HG02840 (cell line): ENCODE measurements around the gene ALAD.
"Not testable (repeated sequence)": the region's sequence is repeated elsewhere in the genome, so short reads cannot be mapped to it uniquely, and the experiment has no call there.

Experiments used
- ATAC-seq: cut with Tn5 transposase; IDR thresholded peaks from one replicate; pipeline ENCODE4 v1.9.1; 2021; ENCODE audit warnings: mild to moderate bottlenecking, moderate library complexity, moderate number of reproducible peaks; ENCODE audit not compliant: unreplicated experiment, low FRiP score

The ALAD gene

DNA sequence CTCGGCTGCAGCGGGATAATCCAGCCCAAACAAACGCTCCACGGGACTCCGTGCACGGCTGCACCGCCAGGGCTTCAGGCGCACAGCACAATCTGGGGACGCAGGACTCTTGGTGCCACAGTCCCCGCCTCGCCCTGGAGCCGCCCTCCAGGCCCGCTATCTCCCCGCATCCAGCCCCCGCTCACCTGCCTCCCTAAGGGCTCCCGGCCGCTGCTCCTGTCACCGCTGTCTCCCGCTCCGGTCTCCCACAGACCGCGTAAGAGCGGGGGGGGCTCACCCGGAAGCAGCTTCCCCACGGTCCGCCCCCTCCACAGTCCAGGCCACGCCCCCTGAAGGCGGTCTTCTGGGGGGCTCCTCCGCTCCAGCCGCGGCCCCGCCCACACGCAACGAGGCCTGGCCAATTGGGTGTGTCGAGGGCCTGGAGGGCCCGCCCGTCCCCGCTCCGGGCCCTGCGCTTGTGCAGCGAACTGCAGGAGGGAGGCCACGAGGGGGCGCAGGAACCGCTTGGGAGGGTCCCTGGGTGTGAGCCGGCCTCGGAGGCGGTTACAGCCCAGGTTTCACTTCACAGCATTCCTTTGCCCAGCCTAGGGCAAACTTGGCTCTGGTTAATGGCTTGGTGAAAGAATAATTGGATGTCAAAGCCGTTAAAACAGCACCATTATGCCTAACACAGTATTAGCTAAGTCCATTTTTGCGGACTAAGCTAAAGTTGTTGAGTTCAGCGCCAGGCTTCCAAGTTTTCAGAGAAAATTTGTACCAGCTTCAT lies at the start of gene ALAD:
ALAD (minus strand) TSS at position 258 of the 766 bp plus-strand sequence. CDS start 7,725 bp downstream, outside the sequence.
- peak; percentile 97 for ATAC-seq

DNA sequence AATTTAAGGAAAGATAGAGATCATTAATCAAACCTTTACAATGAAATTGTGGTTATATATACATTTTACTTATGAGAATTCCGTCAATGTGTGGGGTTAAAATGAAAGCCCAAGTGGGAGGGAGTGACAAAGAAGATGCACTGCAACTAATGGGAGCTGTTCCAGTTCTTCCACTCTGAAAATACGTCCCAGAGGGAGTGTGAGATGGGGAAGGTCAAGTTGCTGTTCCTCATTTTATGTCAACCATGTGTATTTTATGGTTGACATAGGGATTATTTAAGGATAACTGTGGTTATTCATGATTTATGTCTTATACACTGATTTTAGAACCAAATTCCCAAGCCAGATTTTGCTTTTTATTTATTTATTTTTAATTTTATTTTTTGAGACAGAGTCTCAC lies 48.3 kb upstream of the ALAD start:
- no peak for ATAC-seq

DNA sequence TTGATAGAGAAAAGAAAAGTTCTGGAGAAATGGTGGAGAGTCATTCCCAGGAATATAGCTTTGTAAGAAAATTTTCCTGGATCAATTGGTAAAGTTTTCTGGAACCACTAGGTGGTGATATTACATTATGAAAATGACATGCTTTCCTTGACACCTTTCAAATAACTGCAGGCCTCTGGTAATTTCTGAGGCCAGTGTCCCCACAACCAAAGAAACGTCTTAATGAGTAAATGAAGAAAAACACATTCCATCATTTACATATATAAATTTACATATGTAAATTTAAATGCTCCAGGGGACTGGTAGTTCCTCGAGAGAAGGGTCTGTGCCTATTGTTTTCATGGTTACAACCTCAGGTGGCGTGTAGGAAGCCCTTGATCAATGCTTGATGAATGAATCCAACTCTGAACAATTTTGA lies 45.2 kb upstream of the ALAD start:
- no peak for ATAC-seq

DNA sequence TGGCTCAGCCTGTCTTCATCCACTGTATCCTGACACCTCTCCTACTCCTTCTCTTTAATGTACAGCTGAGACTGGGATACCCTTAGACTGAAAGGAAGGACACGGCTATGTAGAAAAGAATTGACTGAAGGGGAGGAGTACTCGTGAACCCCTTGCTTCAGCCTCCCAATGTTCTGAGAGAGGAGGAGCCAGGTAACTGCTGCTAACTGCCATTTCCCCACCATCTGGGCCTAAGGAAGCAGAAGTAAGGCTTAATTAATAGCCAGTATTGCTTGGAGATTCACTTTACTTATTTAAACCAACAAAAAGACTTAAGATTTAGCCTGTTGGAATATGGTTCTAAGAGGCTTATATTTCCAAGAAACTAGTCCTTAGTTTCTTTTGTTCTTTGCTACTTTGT lies 43.7 kb upstream of the ALAD start:
- ATAC-seq: no peak

DNA sequence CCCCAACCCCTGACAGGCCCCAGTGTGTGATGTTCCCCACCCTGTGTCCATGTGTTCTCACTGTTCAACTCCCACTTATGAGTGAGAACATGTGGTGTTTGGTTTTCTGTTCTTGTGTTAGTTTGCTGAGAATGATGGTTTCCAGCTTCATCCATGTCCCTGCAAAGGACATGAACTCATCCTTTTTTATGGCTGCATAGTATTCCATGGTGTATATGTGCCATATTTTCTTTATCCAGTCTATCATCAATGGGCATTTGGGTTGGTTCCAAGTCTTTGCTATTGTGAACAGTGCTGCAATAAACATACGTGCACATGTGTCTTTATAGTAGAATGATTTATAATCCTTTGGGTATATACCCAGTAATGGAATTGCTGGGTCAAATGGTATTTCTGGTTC lies 36.6 kb upstream of the ALAD start:
- not testable (repeated sequence) for ATAC-seq

DNA sequence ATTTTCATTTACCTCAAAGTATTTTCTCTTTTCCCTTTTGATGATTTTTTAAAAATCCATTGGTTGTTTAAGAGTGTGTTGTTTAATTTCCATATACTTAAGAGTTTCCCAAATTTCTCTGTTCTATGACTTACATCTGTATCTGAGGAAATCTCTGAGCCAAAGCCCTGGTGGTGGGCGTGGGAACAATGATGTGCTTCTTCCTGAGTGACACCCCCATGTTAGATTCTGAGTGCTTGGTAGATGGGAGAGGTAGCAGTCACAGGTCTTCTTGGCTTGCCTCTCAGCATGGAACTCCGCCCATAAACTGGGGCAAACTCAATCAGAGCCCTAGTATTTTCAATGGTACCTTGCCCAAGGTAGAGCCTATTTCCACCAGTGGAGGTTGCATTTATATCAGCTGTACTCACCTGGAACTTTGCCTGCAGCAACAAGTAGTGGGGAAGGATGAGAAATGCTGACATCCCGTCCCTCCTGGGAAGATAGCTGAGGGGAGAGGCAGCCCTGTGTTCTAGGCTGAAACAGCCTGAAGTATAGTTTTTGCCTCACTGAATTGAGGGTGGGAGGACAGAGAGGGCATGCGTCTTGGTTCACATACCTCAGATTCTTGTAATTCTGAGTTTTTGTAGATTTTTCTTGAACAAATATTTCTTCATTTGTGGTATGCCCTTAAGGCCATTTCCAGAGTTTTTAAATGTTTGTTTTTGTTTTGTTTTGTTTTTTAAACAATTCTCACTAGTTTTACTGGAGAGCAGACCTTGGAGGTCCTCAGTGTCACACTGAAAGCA lies 35.8 kb upstream of the ALAD start:
- ATAC-seq: no peak

DNA sequence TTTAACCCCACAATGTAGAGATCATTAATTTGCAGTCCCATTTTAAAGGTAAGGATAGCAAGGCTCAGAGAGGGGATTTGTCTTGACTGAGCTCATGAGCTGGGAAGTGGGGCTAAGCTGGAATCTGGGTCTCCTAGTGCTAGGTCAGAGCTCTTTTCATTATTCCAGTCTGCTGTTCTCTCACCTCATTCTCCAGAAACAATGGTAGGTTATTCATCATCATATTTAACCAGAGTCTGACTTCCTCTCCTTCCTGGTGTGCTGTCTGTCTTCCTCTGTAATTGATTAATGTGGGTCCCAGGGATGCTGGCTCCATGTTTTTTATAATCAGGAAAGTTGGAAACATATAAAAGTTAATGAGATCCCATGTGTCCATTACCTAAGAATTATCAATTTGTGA lies 30.1 kb upstream of the ALAD start:
- ATAC-seq: no peak

DNA sequence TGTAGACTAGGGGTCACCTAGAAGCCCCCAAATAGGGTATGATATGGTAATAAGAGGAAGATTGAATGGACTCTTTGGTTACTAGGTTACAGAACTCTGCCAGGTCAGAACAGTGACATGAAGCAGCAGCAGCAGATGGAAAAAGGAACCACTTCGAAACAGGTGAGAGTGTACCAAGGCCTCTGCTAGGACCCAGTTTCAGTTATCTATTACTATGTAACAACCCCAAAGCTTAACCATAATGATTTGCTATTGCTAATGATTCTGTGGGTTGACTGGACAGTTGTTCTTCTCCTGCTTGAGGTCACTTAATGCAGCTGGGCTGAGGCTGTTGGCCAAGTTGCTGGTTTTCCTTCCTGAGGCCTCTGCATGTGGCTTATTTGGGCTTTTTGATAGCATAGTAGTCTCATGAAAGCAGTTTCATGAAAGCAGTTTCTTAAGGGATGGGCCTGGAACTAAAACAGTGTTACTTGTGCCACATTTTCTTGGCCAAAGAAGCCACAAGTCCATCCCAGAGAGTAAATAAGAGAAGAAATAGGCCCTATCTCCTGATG lies 27.1 kb upstream of the ALAD start:
- ATAC-seq: no peak

DNA sequence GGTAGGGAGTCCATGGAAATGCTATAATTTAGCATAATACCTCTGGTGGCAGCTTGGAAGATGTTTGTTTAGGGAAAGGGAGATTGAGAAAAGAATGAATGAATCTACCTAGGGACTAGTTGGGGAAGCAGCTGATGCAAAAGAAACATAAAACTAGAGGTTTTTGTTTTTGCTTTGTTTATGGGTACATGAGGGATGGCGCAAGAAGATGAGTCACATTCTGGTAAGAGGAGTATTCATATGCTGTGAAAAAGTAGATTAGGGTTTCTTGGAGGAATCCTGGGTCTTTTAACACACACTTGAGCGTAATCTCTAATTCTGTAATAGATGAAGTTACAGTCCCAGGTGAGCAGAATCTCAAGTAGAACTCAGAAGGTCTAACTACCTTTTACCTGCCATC lies 26.5 kb upstream of the ALAD start:
- ATAC-seq: no peak

DNA sequence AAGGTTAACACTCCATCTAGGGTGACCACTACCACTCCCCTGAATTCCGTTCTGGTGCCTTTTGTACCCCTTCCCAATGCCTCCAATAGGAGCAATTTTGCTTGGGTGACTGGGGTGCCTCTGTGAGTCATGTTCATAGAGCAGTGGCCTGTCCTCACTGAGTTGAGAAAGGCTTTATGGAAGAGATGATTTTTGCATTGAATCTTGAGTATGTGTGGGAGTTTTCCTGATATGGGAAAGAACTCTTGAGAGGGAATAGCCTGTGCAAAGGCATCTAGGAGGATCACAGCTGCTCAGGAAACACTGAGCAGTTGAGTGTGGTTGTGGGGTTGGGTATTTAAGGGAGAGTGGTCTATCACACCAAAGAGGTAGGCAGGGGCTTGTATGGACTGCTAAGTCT lies 25.6 kb upstream of the ALAD start:
- ATAC-seq: no peak

DNA sequence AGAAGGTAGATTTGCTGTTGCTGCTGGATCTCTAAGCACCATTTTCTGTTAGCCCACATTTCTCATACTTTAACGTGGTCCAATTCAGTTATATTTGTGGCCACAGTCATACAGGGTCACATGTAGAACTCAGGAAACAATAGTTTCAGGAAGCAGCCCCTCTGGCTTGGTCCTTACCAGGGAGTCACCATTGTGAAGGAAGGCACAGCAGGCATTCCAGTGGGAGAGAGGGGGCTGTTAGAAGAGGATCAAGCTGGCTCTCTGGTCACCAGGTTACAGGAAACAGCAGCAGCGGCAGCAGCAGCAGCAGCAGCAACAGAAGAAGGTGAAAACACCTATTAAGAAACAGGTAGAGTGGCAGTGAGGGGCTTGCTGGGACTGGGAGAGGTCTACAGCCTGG lies 24.0 kb upstream of the ALAD start:
- no peak for ATAC-seq

DNA sequence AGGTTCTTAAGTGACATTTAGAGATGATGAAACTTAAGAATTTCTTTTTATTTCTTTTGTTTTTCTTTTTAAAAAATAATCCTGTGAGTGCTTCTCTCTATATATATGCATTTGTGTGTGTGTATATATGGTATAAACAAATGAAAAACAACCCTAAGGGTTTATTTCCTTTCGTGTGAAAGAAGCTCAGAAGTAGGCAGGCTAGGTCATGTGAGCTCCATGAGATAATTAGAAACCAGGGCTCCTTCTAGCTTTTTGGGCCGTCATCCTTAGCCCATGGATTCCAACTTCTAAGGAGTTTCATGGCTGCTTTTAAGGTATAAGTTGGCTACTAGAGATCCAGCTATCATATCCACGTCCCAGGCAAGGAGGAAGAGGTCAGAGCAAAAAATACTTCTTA lies 20.6 kb upstream of the ALAD start:
- ATAC-seq: no peak

DNA sequence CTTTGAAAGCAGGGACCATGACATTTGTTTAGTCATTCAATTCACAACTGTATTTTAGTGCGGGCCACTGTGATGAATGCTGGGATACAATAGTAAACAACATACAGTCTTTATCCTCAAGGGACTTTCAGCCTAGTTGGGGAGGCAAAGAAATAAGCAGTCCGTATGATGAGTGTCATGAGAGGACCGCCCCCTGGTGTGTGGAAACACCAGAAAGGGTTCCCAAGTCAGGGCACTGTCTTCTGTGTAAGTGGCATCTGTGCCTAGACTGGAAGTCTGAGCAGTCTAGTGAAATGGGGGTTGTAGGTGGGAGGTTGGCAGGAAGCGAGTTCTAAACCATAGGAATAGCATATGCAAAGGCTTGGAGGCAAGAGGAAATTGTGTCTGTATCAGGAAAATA lies 16.3 kb upstream of the ALAD start:
- no peak for ATAC-seq

DNA sequence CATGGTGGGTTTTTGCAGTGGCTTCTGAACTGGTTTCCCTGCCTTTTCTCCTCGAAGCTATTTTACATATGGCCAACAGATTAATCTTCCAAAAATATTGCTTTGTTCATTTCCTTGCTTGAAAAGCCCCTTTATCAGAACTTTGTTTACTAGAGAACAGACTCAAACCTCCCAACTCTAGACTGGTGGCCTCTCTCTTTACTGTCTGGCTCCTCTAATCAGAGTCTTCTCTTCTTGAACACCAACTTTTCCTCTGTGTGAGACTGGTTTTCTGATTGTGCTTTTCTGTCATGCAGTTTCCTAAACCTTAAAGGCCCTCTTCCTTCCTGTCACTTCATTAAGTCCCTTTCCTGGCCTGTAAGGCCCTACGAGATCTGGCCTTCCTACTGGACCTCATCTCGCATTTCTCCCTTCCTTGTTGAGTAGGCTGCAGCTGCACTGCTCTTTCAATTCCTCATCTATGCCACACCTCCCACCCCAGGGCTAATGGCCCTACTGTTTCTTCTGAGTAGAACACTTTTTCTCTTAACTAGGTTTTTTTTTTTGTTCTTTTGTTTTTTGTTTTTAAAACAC lies 15.2 kb upstream of the ALAD start:
- peak; percentile 92 for ATAC-seq

DNA sequence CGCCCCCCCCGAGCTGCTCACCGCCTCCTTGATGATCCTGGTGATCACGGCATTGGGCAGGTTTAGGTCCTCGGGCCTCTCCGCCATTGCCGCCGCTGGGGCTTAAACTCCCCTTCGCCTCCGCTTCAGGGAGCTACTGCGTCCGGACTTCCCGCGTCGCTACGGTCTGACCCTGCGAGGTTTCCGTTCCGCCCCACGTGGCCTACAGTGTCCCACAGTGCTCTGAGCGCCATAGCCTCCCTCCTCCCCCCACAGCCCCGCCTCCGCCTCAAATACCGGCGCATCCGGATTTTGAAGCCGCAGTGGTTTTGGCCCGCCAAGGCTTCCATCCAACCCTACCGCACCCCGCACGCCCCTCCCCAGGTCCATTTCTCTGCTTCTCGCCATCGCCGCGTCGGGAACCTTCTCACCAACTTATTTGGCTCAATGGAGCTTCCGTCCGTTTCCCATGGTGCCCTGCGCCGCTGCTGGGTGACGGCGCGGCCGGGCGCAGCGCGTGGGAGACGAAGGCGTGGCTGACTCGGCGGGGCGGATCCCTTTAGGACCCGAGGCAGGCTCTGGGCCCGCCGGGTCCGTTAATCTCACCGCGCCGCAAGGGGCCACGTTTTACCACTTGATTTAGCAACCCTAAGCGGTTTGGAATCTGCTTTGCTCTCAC lies 9.3 kb upstream of the ALAD start, which contains the start of the genes C9orf43 and POLE3:
C9orf43 (plus strand) TSS at position 541 of the 658 bp plus-strand sequence. CDS start 2,747 bp downstream, outside the sequence.
POLE3 (minus strand) TSS at position 469 of the 658 bp plus-strand sequence; CDS start at position 87, 382 bp downstream.
- peak; percentile 92 for ATAC-seq

DNA sequence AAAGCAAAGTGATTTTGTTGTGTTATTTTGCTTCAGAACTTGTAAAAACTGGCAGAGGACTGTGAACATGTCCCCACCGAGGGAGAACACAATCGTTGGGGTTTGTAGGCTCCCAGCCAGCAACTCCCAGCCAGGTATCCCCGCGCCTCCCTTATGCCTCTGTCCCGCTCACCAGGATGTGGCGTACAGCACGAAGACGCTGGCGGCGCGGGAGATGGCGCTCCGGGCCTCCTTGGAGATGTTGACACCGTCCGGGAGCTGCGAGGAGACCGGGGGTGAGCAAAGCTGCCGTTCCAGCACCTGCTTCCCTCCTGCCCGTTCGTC lies 8.8 kb upstream of the ALAD start:
- ATAC-seq: peak; percentile 13

DNA sequence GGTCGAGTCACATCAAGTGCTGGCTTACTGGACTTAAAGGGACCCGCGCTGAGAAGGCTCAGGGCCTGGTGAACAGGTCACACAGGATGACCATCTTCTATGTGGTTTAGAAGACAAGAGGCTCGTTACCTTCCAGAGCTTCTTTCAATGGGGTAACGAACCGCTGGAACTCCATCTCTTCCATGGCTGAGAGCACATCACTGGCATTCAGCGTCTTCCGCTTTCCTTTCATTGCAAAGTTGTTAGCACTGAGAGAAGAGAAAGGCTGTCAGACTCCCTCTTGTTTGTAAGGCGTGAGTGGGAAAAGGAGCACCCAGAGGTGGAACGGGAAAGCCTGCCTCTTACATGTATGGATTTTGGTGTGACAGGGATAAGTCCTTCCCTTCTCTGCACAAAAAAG lies 8.4 kb upstream of the ALAD start:
- ATAC-seq: no peak

DNA sequence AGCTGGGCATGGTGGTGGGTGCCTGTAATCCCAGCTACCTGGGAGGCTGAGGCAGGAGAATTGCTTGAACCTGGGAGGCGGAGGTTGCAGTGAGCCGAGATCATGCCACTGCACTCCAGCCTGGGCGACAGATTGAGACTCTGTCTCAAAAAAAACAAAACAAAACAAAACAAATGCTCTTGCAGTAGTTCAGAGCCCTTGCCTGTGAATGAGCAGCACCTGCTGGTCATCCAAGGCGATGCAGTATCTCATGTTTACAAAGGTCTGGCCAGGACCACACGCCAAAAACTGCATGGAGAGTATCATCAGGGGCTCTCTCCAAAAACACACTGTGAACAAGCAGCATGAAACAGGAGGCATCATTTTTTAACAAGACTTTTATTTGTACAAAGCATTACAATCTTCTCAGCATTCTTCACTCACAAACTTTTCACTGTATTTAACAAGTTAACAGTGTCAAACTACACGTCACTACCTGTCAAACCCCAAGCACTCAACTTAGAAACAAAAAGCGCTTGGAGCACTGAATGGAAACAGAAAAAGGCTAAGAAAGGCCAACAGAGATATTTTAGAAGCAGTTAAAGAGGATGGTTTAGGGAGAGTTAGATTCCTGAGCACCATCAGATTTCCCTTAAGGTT lies 5.9 kb upstream of the ALAD start:
- ATAC-seq: not testable (repeated sequence)

DNA sequence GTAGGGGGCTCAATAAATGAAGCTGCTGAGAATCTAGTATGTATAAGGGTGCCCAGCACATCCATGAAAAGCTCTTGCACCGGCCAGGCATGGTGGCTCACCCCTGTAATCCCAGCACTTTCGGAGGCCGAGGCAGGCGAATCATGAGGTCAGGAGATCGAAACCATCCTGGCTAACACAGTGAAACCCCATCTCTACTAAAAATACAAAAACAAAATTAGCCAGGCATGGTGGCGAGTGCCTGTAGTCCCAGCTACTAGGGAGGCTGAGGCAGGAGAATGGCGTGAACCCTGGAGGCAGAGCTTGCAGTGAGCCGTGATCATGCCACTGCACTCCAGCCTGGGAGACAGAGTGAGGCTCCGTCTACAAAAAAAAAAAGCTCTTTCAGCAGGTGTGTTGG lies 5.3 kb upstream of the ALAD start:
- not testable (repeated sequence) for ATAC-seq

DNA sequence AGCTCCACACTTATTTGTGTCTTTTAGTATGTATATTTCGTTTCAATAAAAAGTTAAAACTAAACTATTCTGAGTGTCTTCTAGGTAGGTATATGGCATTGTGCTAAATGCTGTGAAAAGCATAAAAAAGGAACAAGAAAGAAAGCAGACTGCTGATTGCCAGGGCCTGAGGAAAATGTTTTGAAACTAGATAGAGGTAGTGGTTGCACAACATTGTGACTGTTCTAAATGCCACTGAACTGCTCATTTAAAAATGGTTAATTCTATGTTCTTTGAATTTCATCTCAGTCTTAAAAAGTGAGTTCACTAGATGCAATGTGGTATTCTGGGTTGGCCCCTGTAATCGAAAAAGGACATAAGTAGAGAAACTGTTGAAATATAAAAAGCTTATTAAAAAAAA lies 2.6 kb upstream of the ALAD start:
- no peak for ATAC-seq
